HS-27A (cell line): ENCODE data around the gene RASAL2.
"Not testable (repeated sequence)": the region's sequence is repeated elsewhere in the genome, so short reads cannot be mapped to it uniquely, and the experiment has no call there.

Experiments used
- DNase-seq: peaks from one replicate; pipeline ENCODE4 v3.0.0-alpha.2; 2012; ENCODE audit warnings: low read depth, missing footprints

The RASAL2 gene

GRCh38 chr1:178283409-178283808 lies 189.5 kb downstream of the RASAL2 start:
- DNase-seq, result no peak

GRCh38 chr1:178284058-178284457 lies 190.2 kb downstream of the RASAL2 start:
- DNase-seq, result no peak

- no peak for DNase-seq
Observed at GRCh38 chr1:178291166-178291565, 197.3 kb downstream of the RASAL2 start.

- DNase-seq, result no peak
Observed at GRCh38 chr1:178294654-178295053, 200.8 kb downstream of the RASAL2 start.

GRCh38 chr1:178300352-178300699 lies 206.4 kb downstream of the RASAL2 start:
- DNase-seq, result no peak

GRCh38 chr1:178301141-178301540 lies 207.2 kb downstream of the RASAL2 start:
- no peak for DNase-seq

GRCh38 chr1:178307264-178307663 lies 213.4 kb downstream of the RASAL2 start:
- no peak for DNase-seq

GRCh38 chr1:178308438-178308837 lies 214.5 kb downstream of the RASAL2 start:
- no peak for DNase-seq

GRCh38 chr1:178310685-178311105 lies 216.8 kb downstream of the RASAL2 start:
- DNase-seq, result peak; percentile 31

- no peak for DNase-seq
Observed at GRCh38 chr1:178311164-178311563, 217.3 kb downstream of the RASAL2 start.

- not testable (repeated sequence) for DNase-seq
Observed at GRCh38 chr1:178320280-178320982, 226.5 kb downstream of the RASAL2 start.

- no peak for DNase-seq
Observed at GRCh38 chr1:178323067-178323466, 229.2 kb downstream of the RASAL2 start.

GRCh38 chr1:178324003-178324402 lies 230.1 kb downstream of the RASAL2 start:
- no peak for DNase-seq

- no peak for DNase-seq
Observed at GRCh38 chr1:178328728-178329127, 234.8 kb downstream of the RASAL2 start.

- DNase-seq, result no peak
Observed at GRCh38 chr1:178330153-178330552, 236.2 kb downstream of the RASAL2 start.

GRCh38 chr1:178330848-178331497 lies 237.1 kb downstream of the RASAL2 start:
- DNase-seq, result no peak

- DNase-seq, result no peak
Observed at GRCh38 chr1:178335426-178335825, 241.5 kb downstream of the RASAL2 start.

GRCh38 chr1:178337091-178337706 lies 243.3 kb downstream of the RASAL2 start:
- DNase-seq, result no peak

- DNase-seq, result no peak
Observed at GRCh38 chr1:178339834-178340233, 245.9 kb downstream of the RASAL2 start.

GRCh38 chr1:178341261-178341956 lies 247.5 kb downstream of the RASAL2 start:
- DNase-seq, result peak; percentile 60

GRCh38 chr1:178342745-178343144 lies 248.8 kb downstream of the RASAL2 start:
- DNase-seq, result no peak

GRCh38 chr1:178344513-178345091 lies 250.7 kb downstream of the RASAL2 start:
- peak; percentile 55 for DNase-seq
